Endothelial cell of umbilical vein (primary cell): ENCODE results near the gene ARHGEF12. TPM values are rescaled to one million over a fixed set of nuclear protein-coding genes. Genes with fewer than 3 reads are reported as not detected.

Experiments used
- BruUV-seq: library from RNA; stranded (reverse); fragments of 400-500 nt; replicated peaks from 2 replicates; lab custom pipeline; 2021; lab: Mats Ljungman, UMichigan
- CTCF ChIA-PET: fragments of 300-600, 350-600 bp; sonication (Branson Sonifier 250); formaldehyde crosslinking; loops from one replicate; lab custom pipeline; 2021; ENCODE audit warnings: antibody characterized with exemption, inconsistent platforms; lab: Charles Lee
- POLR2A ChIA-PET: fragments of 300-600, 350-600 bp; sonication (Branson Sonifier 250); formaldehyde crosslinking; loops from one replicate; lab custom pipeline; 2021; ENCODE audit warnings: antibody characterized with exemption, inconsistent platforms; lab: Charles Lee
- DNase-seq: peaks from one replicate; pipeline ENCODE4 v3.0.0-alpha.2; 2011; ENCODE audit warnings: low read depth, low spot score
- FAIRE-seq: peaks from 2 replicates; lab custom pipeline; 2011; peaks lifted over from hg19 to GRCh38; lab: Jason Lieb, UNC
- H2AFZ ChIP-seq: 2 replicates; pipeline ENCODE4 v1.6.0; 2012; ENCODE audit warnings: low read depth, low read length, control low read depth, inconsistent platforms
- H3K27ac ChIP-seq: 2 replicates; pipeline ENCODE4 v1.5.1; 2011; ENCODE audit warnings: low read depth, mild to moderate bottlenecking, control low read depth, low read length, moderate library complexity; ENCODE audit not compliant: insufficient read depth
- H3K27me3 ChIP-seq, 2 experiments: 2 replicates each; pipeline versions ENCODE4 v1.6.0 to v1.6.1; 2011; ENCODE audit warnings: low read length in 2 of 2, mixed read lengths in 1 of 2; ENCODE audit not compliant: control insufficient read depth in 2 of 2, insufficient read depth in 2 of 2
- H3K36me3 ChIP-seq, 2 experiments: 2 replicates in 1 of 2; 3 replicates in 1 of 2; pipeline ENCODE4 v1.5.1; 2011; ENCODE audit warnings: low read length in 2 of 2, mild to moderate bottlenecking in 1 of 2, moderate library complexity in 1 of 2; ENCODE audit not compliant: control insufficient read depth in 2 of 2, insufficient read depth in 2 of 2; ENCODE audit errors: extremely low read depth in 1 of 2
- H3K4me1 ChIP-seq: 3 replicates; pipeline ENCODE4 v1.5.1; 2011; ENCODE audit warnings: mild to moderate bottlenecking, low read length; ENCODE audit not compliant: control insufficient read depth, insufficient read depth; ENCODE audit errors: extremely low read depth
- H3K4me2 ChIP-seq: 2 replicates; pipeline ENCODE4 v1.6.1; 2011; ENCODE audit warnings: low read length, control low read depth, mixed read lengths; ENCODE audit not compliant: insufficient read depth
- H3K4me3 ChIP-seq, 3 experiments: fragments of 200-600 bp in 1 of 3; sonication (generic), shearing (Covaris generic) in 1 of 3; replicated peaks in 1 of 3; 2 replicates each; pipeline ENCODE4 v1.5.1; 2011 to 2016; ENCODE audit warnings: control low read depth in 3 of 3, low read length in 3 of 3, mild to moderate bottlenecking in 2 of 3, inconsistent platforms in 1 of 3, low read depth in 1 of 3, moderate library complexity in 1 of 3; ENCODE audit not compliant: insufficient read depth in 1 of 3
- H3K79me2 ChIP-seq: 2 replicates; pipeline ENCODE4 v1.6.0; 2012; ENCODE audit warnings: low read length, inconsistent platforms; ENCODE audit not compliant: control insufficient read depth, insufficient read depth
- H3K9ac ChIP-seq: replicated peaks from 2 replicates; pipeline ENCODE3; 2011; ENCODE audit warnings: low read length, control low read depth; ENCODE audit not compliant: insufficient read depth; ENCODE audit errors: extremely low read depth
- H3K9me1 ChIP-seq: replicated peaks from 3 replicates; pipeline ENCODE4 v1.6.0; 2011; ENCODE audit warnings: mild to moderate bottlenecking, low read length; ENCODE audit not compliant: control insufficient read depth, insufficient read depth; ENCODE audit errors: extremely low read depth
- H3K9me3 ChIP-seq: replicated peaks from 2 replicates; pipeline ENCODE4 v1.5.1; 2012; ENCODE audit warnings: low read length, inconsistent platforms; ENCODE audit not compliant: control insufficient read depth, insufficient read depth
- H4K20me1 ChIP-seq: replicated peaks from 2 replicates; pipeline ENCODE3; 2011; ENCODE audit warnings: mild to moderate bottlenecking, low read length; ENCODE audit not compliant: control insufficient read depth, insufficient read depth; ENCODE audit errors: extremely low read depth
- CTCF ChIP-seq, 2 donors: IDR thresholded peaks; 1 replicate in 1 of 2; 2 replicates in 1 of 2; pipeline ENCODE4 v1.5.1; 2011; ENCODE audit warnings: low read length in 2 of 2, mild to moderate bottlenecking in 2 of 2, moderate library complexity in 2 of 2, control low read depth in 1 of 2, inconsistent platforms in 1 of 2, low read depth in 1 of 2; ENCODE audit not compliant: insufficient read depth in 1 of 2; ENCODE audit errors: extremely low read depth in 1 of 2
- EZH2 ChIP-seq: IDR thresholded peaks from 2 replicates; pipeline ENCODE4 v1.6.1; 2012; ENCODE audit warnings: borderline replicate concordance, low read depth, mild to moderate bottlenecking, moderate library complexity, low read length, inconsistent platforms; ENCODE audit not compliant: severe bottlenecking
- FOS ChIP-seq: IDR thresholded peaks from 2 replicates; pipeline ENCODE4 v1.6.1; 2011; ENCODE audit warnings: mild to moderate bottlenecking, low read length, moderate library complexity, borderline replicate concordance; ENCODE audit not compliant: insufficient read depth
- GATA2 ChIP-seq: IDR thresholded peaks from 2 replicates; pipeline ENCODE4 v1.7.0; 2011; ENCODE audit warnings: low read depth, mild to moderate bottlenecking, moderate library complexity, mixed read lengths, low read length; ENCODE audit not compliant: insufficient read length, insufficient read depth
- JUN ChIP-seq: IDR thresholded peaks from 2 replicates; pipeline ENCODE4 v1.6.1; 2011; ENCODE audit warnings: borderline replicate concordance, low read depth; ENCODE audit not compliant: insufficient read length, insufficient read depth
- MAX ChIP-seq: IDR thresholded peaks from 2 replicates; pipeline ENCODE4 v1.6.1; 2011; ENCODE audit not compliant: insufficient read depth, insufficient read length
- MYC ChIP-seq: IDR thresholded peaks from one replicate; pipeline ENCODE4 v1.6.1; 2011; ENCODE audit warnings: mild to moderate bottlenecking, low read depth, low read length
- POLR2A ChIP-seq: IDR thresholded peaks from 2 replicates; pipeline ENCODE4 v1.6.1; 2012; ENCODE audit warnings: low read depth, mild to moderate bottlenecking, control low read depth, low read length
- POLR2AphosphoS5 ChIP-seq: IDR thresholded peaks from 2 replicates; pipeline ENCODE4 v1.6.1; 2012; ENCODE audit warnings: low read depth, mild to moderate bottlenecking, control low read depth, low read length, moderate library complexity; ENCODE audit not compliant: insufficient read depth
- dilution Hi-C: fragments of 300-500 bp; cut with MboI; formaldehyde crosslinking; loops from one replicate; pipeline ENCODE4 v1.15.0; 2019; ENCODE audit warnings: low sequenced_read_pairs; ENCODE audit not compliant: extremely low pct_ligation_motif_present
- intact Hi-C: fragments of 100-400 bp; cut with micrococcal nuclease; formaldehyde crosslinking; loops from one replicate; pipeline ENCODE4 v1.10.0; 2022
- polyA plus RNA-seq, 4 experiments: library from polyadenylated mRNA; depleted of rRNA in 3 of 4; stranded (reverse) in 3 of 4; unstranded in 1 of 4; fragments of >200 nt; gene quantifications; 2 replicates each; pipeline versions ENCODE4 v1.2.1 to v1.2.3, GENCODE V29; 2011 to 2012; ENCODE audit warnings: missing spikeins in 1 of 4
- total RNA-seq: library from RNA; stranded (reverse); gene quantifications from 2 replicates; pipeline ENCODE4 v1.2.3, GENCODE V29; 2021

Gene ARHGEF12
- total and polyA plus RNA-seq, 2 donors (not counting 3 experiments of a cell fraction or from before 2014, with no cell fraction given), result 20.9 to 125 TPM

GRCh38 chr11:120420572-120420971, 84.4 kb downstream of the ARHGEF12 start:
- H3K27ac ChIP-seq, result no peak overlapping the region
- H3K4me1 ChIP-seq, result peaks cover 15% of the 10 kb centered on the region
- POLR2A ChIA-PET, result no interaction called here
- CTCF ChIA-PET, result interaction anchor here (1.1 to 2.1 kb wide), 4 partner anchors 9 to 24 kb away, joined by 3 to 6 read pairs (median 4); no protein-coding TSS in a partner anchor
- H3K79me2 ChIP-seq, result peaks cover 27% of the 10 kb centered on the region
- H3K9me1 ChIP-seq, result no peaks in the 10 kb centered on the region
- no TSS peak for BruUV-seq
- dilution Hi-C loops (no loop called here), intact Hi-C loops (no loop called here)
- no peak overlapping the region for H2AFZ ChIP-seq
- H3K4me2 ChIP-seq, result no peak overlapping the region
- FAIRE-seq (no peak), DNase-seq (no peak)
- TF ChIP-seq JUN (no peak), POLR2A (no peak), MYC (no peak), EZH2 (no peak), MAX (no peak), FOS (no peak), GATA2 (no peak), CTCF (IDR thresholded peaks at IDR 0.05; ENCODE audit: extremely low read depth in 1 of 2, insufficient read depth in 1 of 2, low read depth in 1 of 2, low read length in 2 of 2) (no peak), POLR2AphosphoS5 (no peak)
- H3K9ac ChIP-seq, result no peak overlapping the region
- no peaks in the 10 kb centered on the region for H3K27me3 ChIP-seq
- no peaks in the 10 kb centered on the region for H3K9me3 ChIP-seq
- H4K20me1 ChIP-seq, result peaks cover 2% of the 10 kb centered on the region
- no peak overlapping the region for H3K4me3 ChIP-seq
- peaks cover 0 to 2% of the 10 kb centered on the region in 2 experiments for H3K36me3 ChIP-seq
